GM23338 (cell line): ENCODE results near the gene KCNIP1. TPM values are rescaled to one million over a fixed set of nuclear protein-coding genes. Genes with fewer than 3 reads are reported as not detected.

Experiments
- ATAC-seq: fragments of 200-7000 bp; cut with Tn5 transposase; 3 replicates; pipeline ENCODE4 v1.9.1; 2020
- DNase-seq: peaks from one replicate; pipeline ENCODE4 v3.0.0-alpha.2; 2015; ENCODE audit warnings: low spot score
- H2AFZ ChIP-seq: fragments of 200-600 bp; sonication (generic); 2 replicates; pipeline ENCODE4 v1.8.0; 2016; ENCODE audit warnings: antibody characterized with exemption, mild to moderate bottlenecking, moderate library complexity
- H3F3A ChIP-seq: fragments of 200-600 bp; sonication (generic); replicated peaks from 2 replicates; pipeline ENCODE4 v1.8.0; 2017; ENCODE audit warnings: antibody characterized with exemption, mixed run types, low read depth
- H3K27ac ChIP-seq: fragments of 200-600 bp; sonication (generic); 2 replicates; pipeline ENCODE4 v1.6.1; 2016; ENCODE audit warnings: low read depth
- H3K27me3 ChIP-seq: fragments of 200-600 bp; sonication (generic); 2 replicates; pipeline ENCODE4 v1.8.0; 2016; ENCODE audit warnings: mild to moderate bottlenecking, mixed run types, moderate library complexity; ENCODE audit not compliant: insufficient read depth
- H3K36me3 ChIP-seq: fragments of 200-600 bp; sonication (generic); 2 replicates; pipeline ENCODE4 v1.8.0; 2016; ENCODE audit warnings: mild to moderate bottlenecking; ENCODE audit not compliant: insufficient read depth
- H3K4me1 ChIP-seq: fragments of 200-600 bp; sonication (generic); 2 replicates; pipeline ENCODE4 v1.8.0; 2016; ENCODE audit warnings: mild to moderate bottlenecking, moderate library complexity; ENCODE audit not compliant: insufficient read depth
- H3K4me2 ChIP-seq: fragments of 200-600 bp; sonication (generic); 2 replicates; pipeline ENCODE4 v1.7.1; 2017; ENCODE audit warnings: mixed run types
- H3K4me3 ChIP-seq: fragments of 200-600 bp; sonication (generic); 2 replicates; pipeline ENCODE4 v1.6.1; 2016; ENCODE audit warnings: mixed run types
- H3K79me2 ChIP-seq: fragments of 200-600 bp; sonication (generic); replicated peaks from 2 replicates; pipeline ENCODE4 v1.8.0; 2017; ENCODE audit warnings: mild to moderate bottlenecking; ENCODE audit not compliant: insufficient read depth
- H3K9me2 ChIP-seq: fragments of 200-600 bp; sonication (generic); 2 replicates; pipeline ENCODE4 v1.8.0; 2017; ENCODE audit not compliant: insufficient read depth
- H4K20me1 ChIP-seq: fragments of 200-600 bp; sonication (generic); replicated peaks from 2 replicates; pipeline ENCODE4 v1.8.0; 2017; ENCODE audit warnings: mild to moderate bottlenecking; ENCODE audit not compliant: insufficient read depth
- H3K27ac Mint-ChIP-seq: 2 replicates; pipeline ENCODE4 v1.8.0; 2020; ENCODE audit warnings: inconsistent platforms, mild to moderate bottlenecking, moderate library complexity, mixed read lengths
- H3K27me3 Mint-ChIP-seq: 3 replicates; pipeline ENCODE4 v1.8.0; 2022; ENCODE audit warnings: low read depth, mild to moderate bottlenecking, moderate library complexity, mixed read lengths, inconsistent platforms; ENCODE audit not compliant: insufficient read depth, poor library complexity
- H3K36me3 Mint-ChIP-seq: 3 replicates; pipeline ENCODE4 v1.8.0; 2021; ENCODE audit warnings: low read depth, mild to moderate bottlenecking, inconsistent platforms, moderate library complexity, mixed read lengths
- H3K4me1 Mint-ChIP-seq: 3 replicates; pipeline ENCODE4 v1.8.0; 2020; ENCODE audit warnings: mild to moderate bottlenecking, inconsistent platforms, mixed read lengths
- H3K4me3 Mint-ChIP-seq: 3 replicates; pipeline ENCODE4 v1.8.0; 2021; ENCODE audit warnings: moderate library complexity, mild to moderate bottlenecking, inconsistent platforms, mixed read lengths
- H3K9me3 Mint-ChIP-seq: 3 replicates; pipeline ENCODE4 v1.8.0; 2020; ENCODE audit warnings: moderate library complexity, mild to moderate bottlenecking, inconsistent platforms, mixed read lengths
- CREB1 ChIP-seq: fragments of 250-450 bp; sonication (Bioruptor Pico); IDR thresholded peaks from 2 replicates; pipeline ENCODE4 v1.5.0; 2020; ENCODE audit warnings: low read depth, mild to moderate bottlenecking, moderate library complexity
- CTCF ChIP-seq, 2 experiments: fragments of 200-600 bp in 1 of 2; sonication (generic) in 1 of 2; conservative IDR thresholded peaks; 2 replicates each; pipeline versions ENCODE4 v1.5.1 to v1.6.1; 2016 to 2017; ENCODE audit warnings: antibody characterized with exemption in 2 of 2, low read depth in 2 of 2, mild to moderate bottlenecking in 2 of 2, moderate library complexity in 1 of 2
- JUNB ChIP-seq: IDR thresholded peaks from one replicate; pipeline ENCODE4 v1.6.1; 2016; ENCODE audit warnings: antibody characterized with exemption; ENCODE audit not compliant: unreplicated experiment
- NANOG ChIP-seq: IDR thresholded peaks from 2 replicates; pipeline ENCODE4 v1.6.1; 2016; ENCODE audit warnings: antibody characterized with exemption, borderline replicate concordance
- REST ChIP-seq: IDR thresholded peaks from one replicate; pipeline ENCODE4 v1.6.1; 2018; ENCODE audit warnings: antibody characterized with exemption; ENCODE audit not compliant: unreplicated experiment
- ZNF114 ChIP-seq: fragments of 250-450 bp; sonication (Bioruptor Pico); IDR thresholded peaks from 2 replicates; pipeline ENCODE4 v1.5.0; 2020; ENCODE audit warnings: mild to moderate bottlenecking, moderate library complexity
- polyA plus RNA-seq: library from polyadenylated mRNA; unstranded; fragments of >200 nt; fragmentation: Nextera tagmentation; extraction: Ambion mirVana; gene quantifications from 2 replicates; pipeline ENCODE4 v1.2.1, GENCODE V29; 2016
- total RNA-seq: library from RNA; depleted of rRNA; stranded (reverse); fragments of >200 nt; shearing (Covaris generic); gene quantifications from 2 replicates; pipeline ENCODE4 v1.2.3, GENCODE V29; 2014

KCNIP1 gene
- total and polyA plus RNA-seq, 2 experiments from 2014 or later = 0.31 to 0.87 TPM

GRCh38 chr5:170635706-170636105 lies 131.9 kb downstream of the KCNIP1 start (continued):
- TF ChIP-seq REST (no peak), ZNF114 (no peak), NANOG (no peak), JUNB (no peak), CTCF (conservative IDR thresholded peaks at IDR 0.05; ENCODE audit: low read depth in 2 of 2) (no peak)

- peaks cover 38% of the 10 kb centered on the region for H3K4me1 ChIP-seq
- Mint-ChIP-seq H3K27ac (no peak overlapping the region), H3K36me3 (no peaks in the 10 kb centered on the region), H3K27me3 (peaks cover 6% of the 10 kb centered on the region), H3K4me1 (peaks cover 46% of the 10 kb centered on the region), H3K9me3 (no peaks in the 10 kb centered on the region; the same call in 1 of the 3 replicates), H3K4me3 (no peak overlapping the region; the same call in 2 of the 3 replicates)
- no peak overlapping the region for H2AFZ ChIP-seq
- no peak overlapping the region for H3K27ac ChIP-seq
- H3K4me2 ChIP-seq = no peak overlapping the region
- H3K27me3 ChIP-seq = no peaks in the 10 kb centered on the region
- ATAC-seq = no peak
- no peak overlapping the region for H3K4me3 ChIP-seq
- H3F3A ChIP-seq = peaks cover 21% of the 10 kb centered on the region; the same call in 1 of the 2 replicates
- no peak for TF ChIP-seq NANOG
- no peak for DNase-seq
- no peaks in the 10 kb centered on the region for H3K79me2 ChIP-seq
- H4K20me1 ChIP-seq = no peaks in the 10 kb centered on the region
- H3K36me3 ChIP-seq = no peaks in the 10 kb centered on the region
- H3K9me2 ChIP-seq = 0 out of 2 replicates have a peak, but pooled peaks cover 7% of the 10 kb centered on the region
Measured at GRCh38 chr5:170636206-170636605, 132.4 kb downstream of the KCNIP1 start.

- Histone ChIP-seq H3K27ac (no peak overlapping the region), H3K4me1 (peaks cover 37% of the 10 kb centered on the region), H3K79me2 (no peaks in the 10 kb centered on the region), H3F3A (peaks cover 21% of the 10 kb centered on the region; the same call in 1 of the 2 replicates), H2AFZ (no peak overlapping the region), H3K9me2 (0 out of 2 replicates have a peak, but pooled peaks cover 7% of the 10 kb centered on the region), H3K27me3 (no peaks in the 10 kb centered on the region), H3K4me2 (no peak overlapping the region), H3K36me3 (no peaks in the 10 kb centered on the region), H4K20me1 (no peaks in the 10 kb centered on the region), H3K4me3 (no peak overlapping the region)
- Mint-ChIP-seq H3K36me3 (no peaks in the 10 kb centered on the region), H3K27ac (no peak overlapping the region), H3K27me3 (peaks cover 6% of the 10 kb centered on the region), H3K9me3 (no peaks in the 10 kb centered on the region; the same call in 1 of the 3 replicates), H3K4me3 (no peak overlapping the region), H3K4me1 (peaks cover 45% of the 10 kb centered on the region)
- DNase-seq = no peak
- no peak for ATAC-seq
- TF ChIP-seq NANOG (no peak), CREB1 (no peak), REST (no peak)
Measured at GRCh38 chr5:170636801-170637477, 133.1 kb downstream of the KCNIP1 start.
